ENCODE measurements around the gene SPRR2F.

DNA sequence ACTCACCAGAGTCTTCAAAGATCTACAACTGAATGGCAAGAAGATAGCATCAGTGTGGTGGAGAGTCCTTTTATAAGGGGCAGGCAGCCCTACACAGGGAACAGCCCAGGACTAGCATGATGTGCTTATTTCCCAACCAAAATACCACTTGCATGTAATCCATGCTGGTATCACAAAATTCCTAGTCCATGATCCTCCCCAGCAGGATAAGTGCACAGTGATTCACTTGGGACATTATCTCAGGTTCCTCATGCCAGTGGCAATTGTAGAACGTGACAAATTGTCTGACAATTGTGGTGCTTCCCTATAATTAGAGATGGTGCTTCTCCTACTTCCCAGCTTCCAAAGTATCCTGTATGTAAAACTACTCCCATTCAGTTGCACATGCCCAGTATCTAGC, 37.5 kb upstream of the SPRR2F start, which contains the start of gene SPRR2G:
- no peak for TF ChIP-seq ASH2L (IDR thresholded peaks at IDR 0.05; ENCODE audit: borderline replicate concordance, low read depth)
- no peak for TF ChIP-seq MTA3 (IDR thresholded peaks at IDR 0.05; ENCODE audit: borderline replicate concordance, low read length)
- TF ChIP-seq, protein P1, sequence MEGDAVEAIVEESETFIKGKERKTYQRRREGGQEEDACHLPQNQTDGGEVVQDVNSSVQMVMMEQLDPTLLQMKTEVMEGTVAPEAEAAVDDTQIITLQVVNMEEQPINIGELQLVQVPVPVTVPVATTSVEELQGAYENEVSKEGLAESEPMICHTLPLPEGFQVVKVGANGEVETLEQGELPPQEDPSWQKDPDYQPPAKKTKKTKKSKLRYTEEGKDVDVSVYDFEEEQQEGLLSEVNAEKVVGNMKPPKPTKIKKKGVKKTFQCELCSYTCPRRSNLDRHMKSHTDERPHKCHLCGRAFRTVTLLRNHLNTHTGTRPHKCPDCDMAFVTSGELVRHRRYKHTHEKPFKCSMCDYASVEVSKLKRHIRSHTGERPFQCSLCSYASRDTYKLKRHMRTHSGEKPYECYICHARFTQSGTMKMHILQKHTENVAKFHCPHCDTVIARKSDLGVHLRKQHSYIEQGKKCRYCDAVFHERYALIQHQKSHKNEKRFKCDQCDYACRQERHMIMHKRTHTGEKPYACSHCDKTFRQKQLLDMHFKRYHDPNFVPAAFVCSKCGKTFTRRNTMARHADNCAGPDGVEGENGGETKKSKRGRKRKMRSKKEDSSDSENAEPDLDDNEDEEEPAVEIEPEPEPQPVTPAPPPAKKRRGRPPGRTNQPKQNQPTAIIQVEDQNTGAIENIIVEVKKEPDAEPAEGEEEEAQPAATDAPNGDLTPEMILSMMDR (IDR thresholded peaks at IDR 0.05 in 2 of 3, conservative IDR thresholded peaks at IDR 0.05 in 1 of 3; ENCODE audit: control insufficient read depth in 2 of 3, extremely low read depth in 1 of 3, insufficient read depth in 1 of 3, low read depth in 3 of 3, low read length in 3 of 3): no peak
- TF ChIP-seq, protein P2, sequence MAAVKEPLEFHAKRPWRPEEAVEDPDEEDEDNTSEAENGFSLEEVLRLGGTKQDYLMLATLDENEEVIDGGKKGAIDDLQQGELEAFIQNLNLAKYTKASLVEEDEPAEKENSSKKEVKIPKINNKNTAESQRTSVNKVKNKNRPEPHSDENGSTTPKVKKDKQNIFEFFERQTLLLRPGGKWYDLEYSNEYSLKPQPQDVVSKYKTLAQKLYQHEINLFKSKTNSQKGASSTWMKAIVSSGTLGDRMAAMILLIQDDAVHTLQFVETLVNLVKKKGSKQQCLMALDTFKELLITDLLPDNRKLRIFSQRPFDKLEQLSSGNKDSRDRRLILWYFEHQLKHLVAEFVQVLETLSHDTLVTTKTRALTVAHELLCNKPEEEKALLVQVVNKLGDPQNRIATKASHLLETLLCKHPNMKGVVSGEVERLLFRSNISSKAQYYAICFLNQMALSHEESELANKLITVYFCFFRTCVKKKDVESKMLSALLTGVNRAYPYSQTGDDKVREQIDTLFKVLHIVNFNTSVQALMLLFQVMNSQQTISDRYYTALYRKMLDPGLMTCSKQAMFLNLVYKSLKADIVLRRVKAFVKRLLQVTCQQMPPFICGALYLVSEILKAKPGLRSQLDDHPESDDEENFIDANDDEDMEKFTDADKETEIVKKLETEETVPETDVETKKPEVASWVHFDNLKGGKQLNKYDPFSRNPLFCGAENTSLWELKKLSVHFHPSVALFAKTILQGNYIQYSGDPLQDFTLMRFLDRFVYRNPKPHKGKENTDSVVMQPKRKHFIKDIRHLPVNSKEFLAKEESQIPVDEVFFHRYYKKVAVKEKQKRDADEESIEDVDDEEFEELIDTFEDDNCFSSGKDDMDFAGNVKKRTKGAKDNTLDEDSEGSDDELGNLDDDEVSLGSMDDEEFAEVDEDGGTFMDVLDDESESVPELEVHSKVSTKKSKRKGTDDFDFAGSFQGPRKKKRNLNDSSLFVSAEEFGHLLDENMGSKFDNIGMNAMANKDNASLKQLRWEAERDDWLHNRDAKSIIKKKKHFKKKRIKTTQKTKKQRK (IDR thresholded peaks at IDR 0.05; ENCODE audit: low read depth, low read length): no peak
- TF ChIP-seq, protein P3, sequence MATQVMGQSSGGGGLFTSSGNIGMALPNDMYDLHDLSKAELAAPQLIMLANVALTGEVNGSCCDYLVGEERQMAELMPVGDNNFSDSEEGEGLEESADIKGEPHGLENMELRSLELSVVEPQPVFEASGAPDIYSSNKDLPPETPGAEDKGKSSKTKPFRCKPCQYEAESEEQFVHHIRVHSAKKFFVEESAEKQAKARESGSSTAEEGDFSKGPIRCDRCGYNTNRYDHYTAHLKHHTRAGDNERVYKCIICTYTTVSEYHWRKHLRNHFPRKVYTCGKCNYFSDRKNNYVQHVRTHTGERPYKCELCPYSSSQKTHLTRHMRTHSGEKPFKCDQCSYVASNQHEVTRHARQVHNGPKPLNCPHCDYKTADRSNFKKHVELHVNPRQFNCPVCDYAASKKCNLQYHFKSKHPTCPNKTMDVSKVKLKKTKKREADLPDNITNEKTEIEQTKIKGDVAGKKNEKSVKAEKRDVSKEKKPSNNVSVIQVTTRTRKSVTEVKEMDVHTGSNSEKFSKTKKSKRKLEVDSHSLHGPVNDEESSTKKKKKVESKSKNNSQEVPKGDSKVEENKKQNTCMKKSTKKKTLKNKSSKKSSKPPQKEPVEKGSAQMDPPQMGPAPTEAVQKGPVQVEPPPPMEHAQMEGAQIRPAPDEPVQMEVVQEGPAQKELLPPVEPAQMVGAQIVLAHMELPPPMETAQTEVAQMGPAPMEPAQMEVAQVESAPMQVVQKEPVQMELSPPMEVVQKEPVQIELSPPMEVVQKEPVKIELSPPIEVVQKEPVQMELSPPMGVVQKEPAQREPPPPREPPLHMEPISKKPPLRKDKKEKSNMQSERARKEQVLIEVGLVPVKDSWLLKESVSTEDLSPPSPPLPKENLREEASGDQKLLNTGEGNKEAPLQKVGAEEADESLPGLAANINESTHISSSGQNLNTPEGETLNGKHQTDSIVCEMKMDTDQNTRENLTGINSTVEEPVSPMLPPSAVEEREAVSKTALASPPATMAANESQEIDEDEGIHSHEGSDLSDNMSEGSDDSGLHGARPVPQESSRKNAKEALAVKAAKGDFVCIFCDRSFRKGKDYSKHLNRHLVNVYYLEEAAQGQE (IDR thresholded peaks at IDR 0.05; ENCODE audit: low read depth, low read length): no peak
- TF ChIP-seq YY1 (IDR thresholded peaks at IDR 0.05; ENCODE audit: low read depth, low read length): no peak
- TF ChIP-seq, protein P4, sequence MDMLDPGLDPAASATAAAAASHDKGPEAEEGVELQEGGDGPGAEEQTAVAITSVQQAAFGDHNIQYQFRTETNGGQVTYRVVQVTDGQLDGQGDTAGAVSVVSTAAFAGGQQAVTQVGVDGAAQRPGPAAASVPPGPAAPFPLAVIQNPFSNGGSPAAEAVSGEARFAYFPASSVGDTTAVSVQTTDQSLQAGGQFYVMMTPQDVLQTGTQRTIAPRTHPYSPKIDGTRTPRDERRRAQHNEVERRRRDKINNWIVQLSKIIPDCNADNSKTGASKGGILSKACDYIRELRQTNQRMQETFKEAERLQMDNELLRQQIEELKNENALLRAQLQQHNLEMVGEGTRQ (IDR thresholded peaks at IDR 0.05; ENCODE audit: borderline replicate concordance, low read depth, low read length): no peak

Data from GM12878 (cell line).